GM23338 (cell line): ENCODE results near the gene MAN1A2. TPM values are rescaled to one million over a fixed set of nuclear protein-coding genes. Genes with fewer than 3 reads are reported as not detected.

Experiments used
- ATAC-seq: fragments of 200-7000 bp; cut with Tn5 transposase; 3 replicates; pipeline ENCODE4 v1.9.1; 2020
- DNase-seq: peaks from one replicate; pipeline ENCODE4 v3.0.0-alpha.2; 2015; ENCODE audit warnings: low spot score
- H2AFZ ChIP-seq: fragments of 200-600 bp; sonication (generic); 2 replicates; pipeline ENCODE4 v1.8.0; 2016; ENCODE audit warnings: antibody characterized with exemption, mild to moderate bottlenecking, moderate library complexity
- H3F3A ChIP-seq: fragments of 200-600 bp; sonication (generic); replicated peaks from 2 replicates; pipeline ENCODE4 v1.8.0; 2017; ENCODE audit warnings: antibody characterized with exemption, mixed run types, low read depth
- H3K27ac ChIP-seq: fragments of 200-600 bp; sonication (generic); 2 replicates; pipeline ENCODE4 v1.6.1; 2016; ENCODE audit warnings: low read depth
- H3K27me3 ChIP-seq: fragments of 200-600 bp; sonication (generic); 2 replicates; pipeline ENCODE4 v1.8.0; 2016; ENCODE audit warnings: mild to moderate bottlenecking, mixed run types, moderate library complexity; ENCODE audit not compliant: insufficient read depth
- H3K36me3 ChIP-seq: fragments of 200-600 bp; sonication (generic); 2 replicates; pipeline ENCODE4 v1.8.0; 2016; ENCODE audit warnings: mild to moderate bottlenecking; ENCODE audit not compliant: insufficient read depth
- H3K4me1 ChIP-seq: fragments of 200-600 bp; sonication (generic); 2 replicates; pipeline ENCODE4 v1.8.0; 2016; ENCODE audit warnings: mild to moderate bottlenecking, moderate library complexity; ENCODE audit not compliant: insufficient read depth
- H3K4me2 ChIP-seq: fragments of 200-600 bp; sonication (generic); 2 replicates; pipeline ENCODE4 v1.7.1; 2017; ENCODE audit warnings: mixed run types
- H3K4me3 ChIP-seq: fragments of 200-600 bp; sonication (generic); 2 replicates; pipeline ENCODE4 v1.6.1; 2016; ENCODE audit warnings: mixed run types
- H3K79me2 ChIP-seq: fragments of 200-600 bp; sonication (generic); replicated peaks from 2 replicates; pipeline ENCODE4 v1.8.0; 2017; ENCODE audit warnings: mild to moderate bottlenecking; ENCODE audit not compliant: insufficient read depth
- H3K9me2 ChIP-seq: fragments of 200-600 bp; sonication (generic); 2 replicates; pipeline ENCODE4 v1.8.0; 2017; ENCODE audit not compliant: insufficient read depth
- H4K20me1 ChIP-seq: fragments of 200-600 bp; sonication (generic); replicated peaks from 2 replicates; pipeline ENCODE4 v1.8.0; 2017; ENCODE audit warnings: mild to moderate bottlenecking; ENCODE audit not compliant: insufficient read depth
- H3K27ac Mint-ChIP-seq: 2 replicates; pipeline ENCODE4 v1.8.0; 2020; ENCODE audit warnings: inconsistent platforms, mild to moderate bottlenecking, moderate library complexity, mixed read lengths
- H3K27me3 Mint-ChIP-seq: 3 replicates; pipeline ENCODE4 v1.8.0; 2022; ENCODE audit warnings: low read depth, mild to moderate bottlenecking, moderate library complexity, mixed read lengths, inconsistent platforms; ENCODE audit not compliant: insufficient read depth, poor library complexity
- H3K36me3 Mint-ChIP-seq: 3 replicates; pipeline ENCODE4 v1.8.0; 2021; ENCODE audit warnings: low read depth, mild to moderate bottlenecking, inconsistent platforms, moderate library complexity, mixed read lengths
- H3K4me1 Mint-ChIP-seq: 3 replicates; pipeline ENCODE4 v1.8.0; 2020; ENCODE audit warnings: mild to moderate bottlenecking, inconsistent platforms, mixed read lengths
- H3K4me3 Mint-ChIP-seq: 3 replicates; pipeline ENCODE4 v1.8.0; 2021; ENCODE audit warnings: moderate library complexity, mild to moderate bottlenecking, inconsistent platforms, mixed read lengths
- H3K9me3 Mint-ChIP-seq: 3 replicates; pipeline ENCODE4 v1.8.0; 2020; ENCODE audit warnings: moderate library complexity, mild to moderate bottlenecking, inconsistent platforms, mixed read lengths
- CREB1 ChIP-seq: fragments of 250-450 bp; sonication (Bioruptor Pico); IDR thresholded peaks from 2 replicates; pipeline ENCODE4 v1.5.0; 2020; ENCODE audit warnings: low read depth, mild to moderate bottlenecking, moderate library complexity
- CTCF ChIP-seq, 2 experiments: fragments of 200-600 bp in 1 of 2; sonication (generic) in 1 of 2; conservative IDR thresholded peaks; 2 replicates each; pipeline versions ENCODE4 v1.5.1 to v1.6.1; 2016 to 2017; ENCODE audit warnings: antibody characterized with exemption in 2 of 2, low read depth in 2 of 2, mild to moderate bottlenecking in 2 of 2, moderate library complexity in 1 of 2
- ETS1 ChIP-seq: IDR thresholded peaks from 2 replicates; pipeline ENCODE4 v1.6.1; 2016; ENCODE audit warnings: antibody characterized with exemption
- EZH2 ChIP-seq: fragments of 200-600 bp; sonication (generic); IDR thresholded peaks from one replicate; pipeline ENCODE4 v1.8.0; 2017; ENCODE audit warnings: antibody characterized with exemption, mild to moderate bottlenecking, low read depth; ENCODE audit not compliant: unreplicated experiment
- EZH2phosphoT487 ChIP-seq: fragments of 200-600 bp; sonication (generic); IDR thresholded peaks from one replicate; pipeline ENCODE4 v1.8.1; 2018; ENCODE audit warnings: antibody characterized with exemption; ENCODE audit not compliant: unreplicated experiment
- JUNB ChIP-seq: IDR thresholded peaks from one replicate; pipeline ENCODE4 v1.6.1; 2016; ENCODE audit warnings: antibody characterized with exemption; ENCODE audit not compliant: unreplicated experiment
- NANOG ChIP-seq: IDR thresholded peaks from 2 replicates; pipeline ENCODE4 v1.6.1; 2016; ENCODE audit warnings: antibody characterized with exemption, borderline replicate concordance
- POLR2AphosphoS5 ChIP-seq: IDR thresholded peaks from 2 replicates; pipeline ENCODE4 v1.6.1; 2016; ENCODE audit warnings: antibody characterized with exemption, low read depth
- STAT1 ChIP-seq: IDR thresholded peaks from one replicate; pipeline ENCODE4 v1.6.1; 2016; ENCODE audit warnings: antibody characterized with exemption; ENCODE audit not compliant: unreplicated experiment
- ZNF462 ChIP-seq: fragments of 250-450 bp; sonication (Bioruptor Pico); IDR thresholded peaks from 2 replicates; pipeline ENCODE4 v1.5.0; 2020; ENCODE audit warnings: mild to moderate bottlenecking, moderate library complexity
- polyA plus RNA-seq: library from polyadenylated mRNA; unstranded; fragments of >200 nt; fragmentation: Nextera tagmentation; extraction: Ambion mirVana; gene quantifications from 2 replicates; pipeline ENCODE4 v1.2.1, GENCODE V29; 2016
- total RNA-seq: library from RNA; depleted of rRNA; stranded (reverse); fragments of >200 nt; shearing (Covaris generic); gene quantifications from 2 replicates; pipeline ENCODE4 v1.2.3, GENCODE V29; 2014

Gene MAN1A2
- total and polyA plus RNA-seq, 2 experiments from 2014 or later: 18.6 to 22.2 TPM

- no peak for TF ChIP-seq POLR2AphosphoS5
- TF ChIP-seq NANOG: no peak
- no peak for TF ChIP-seq ZNF462 (CRISPR knock-in tag)
- no peak for TF ChIP-seq STAT1
Observed at GRCh38 chr1:117336088-117336817, 31.0 kb upstream of the MAN1A2 start (continued).

GRCh38 chr1:117339866-117340700 lies 27.2 kb upstream of the MAN1A2 start:
- Mint-ChIP-seq H3K9me3 (no peaks in the 10 kb centered on the region; the same call in 2 of the 3 replicates), H3K4me1 (peaks cover 10% of the 10 kb centered on the region), H3K36me3 (no peaks in the 10 kb centered on the region), H3K27me3 (no peaks in the 10 kb centered on the region), H3K27ac (no peak overlapping the region), H3K4me3 (no peak overlapping the region)
- ATAC-seq (peak; percentile 40; the same call in 2 of the 3 replicates), DNase-seq (peak; percentile 46)
- Histone ChIP-seq H3K79me2 (no peaks in the 10 kb centered on the region), H3K4me3 (no peak overlapping the region), H3F3A (no peaks in the 10 kb centered on the region), H3K4me2 (no peak overlapping the region), H4K20me1 (no peaks in the 10 kb centered on the region), H3K27ac (no peak overlapping the region), H3K9me2 (no peaks in the 10 kb centered on the region), H3K36me3 (no peaks in the 10 kb centered on the region), H2AFZ (peak overlapping the region; percentile 73), H3K27me3 (no peaks in the 10 kb centered on the region), H3K4me1 (no peaks in the 10 kb centered on the region)
- no peak for TF ChIP-seq NANOG
- no peak for TF ChIP-seq POLR2AphosphoS5
- TF ChIP-seq CTCF (conservative IDR thresholded peaks at IDR 0.05; ENCODE audit: low read depth in 2 of 2): no peak
- no peak for TF ChIP-seq EZH2
- TF ChIP-seq CREB1 (CRISPR knock-in tag): no peak
- no peak for TF ChIP-seq ETS1
- TF ChIP-seq EZH2phosphoT487: no peak
- no peak for TF ChIP-seq STAT1
- no peak for TF ChIP-seq JUNB
